Stimulated activated CD4-positive, alpha-beta T cell treated with anti-CD3 and anti-CD28 coated beads, Interleukin-2, amount 100 ng/mL, for 48 hours (primary cell): ENCODE data around the gene BBS2.
"Not testable (repeated sequence)": the region's sequence is repeated elsewhere in the genome, so short reads cannot be mapped to it uniquely, and the experiment has no call there.

Source experiments
- DNase-seq, 2 donors: peaks; one replicate each; pipeline ENCODE4 v3.0.0-alpha.2; 2020

BBS2 gene

GRCh38 chr16:56520251-56520577 lies 390 bp upstream of the BBS2 start:
- DNase-seq = no peak

GRCh38 chr16:56518425-56518824 lies 1.4 kb downstream of the BBS2 start:
- DNase-seq = no peak

- no peak for DNase-seq
Observed at GRCh38 chr16:56517206-56517605, 2.6 kb downstream of the BBS2 start.

- no peak for DNase-seq
Observed at GRCh38 chr16:56515665-56516064, 4.2 kb downstream of the BBS2 start.

- no peak for DNase-seq
Observed at GRCh38 chr16:56514845-56515244, 5.0 kb downstream of the BBS2 start.

GRCh38 chr16:56513972-56514371 lies 5.9 kb downstream of the BBS2 start:
- DNase-seq = peak in 1 of 2 donors; percentile 2

- no peak for DNase-seq
Observed at GRCh38 chr16:56513091-56513490, 6.7 kb downstream of the BBS2 start.

GRCh38 chr16:56512025-56512424 lies 7.8 kb downstream of the BBS2 start:
- no peak for DNase-seq

GRCh38 chr16:56510544-56510943 lies 9.3 kb downstream of the BBS2 start:
- DNase-seq = no peak

GRCh38 chr16:56506941-56507340 lies 12.9 kb downstream of the BBS2 start:
- no peak for DNase-seq

- DNase-seq = no peak
Observed at GRCh38 chr16:56505181-56505580, 14.6 kb downstream of the BBS2 start.

GRCh38 chr16:56493815-56494214 lies 26.0 kb downstream of the BBS2 start:
- DNase-seq = no peak

- DNase-seq = no peak
Observed at GRCh38 chr16:56493126-56493525, 26.7 kb downstream of the BBS2 start.

GRCh38 chr16:56491657-56492261 lies 28.1 kb downstream of the BBS2 start:
- DNase-seq = no peak

GRCh38 chr16:56488868-56489267 lies 31.0 kb downstream of the BBS2 start:
- not testable (repeated sequence) for DNase-seq

GRCh38 chr16:56488035-56488434 lies 31.8 kb downstream of the BBS2 start:
- DNase-seq = no peak

GRCh38 chr16:56483394-56483793 lies 36.4 kb downstream of the BBS2 start:
- no peak for DNase-seq

GRCh38 chr16:56482683-56483236 lies 37.1 kb downstream of the BBS2 start:
- no peak for DNase-seq

GRCh38 chr16:56481468-56482122 lies 38.2 kb downstream of the BBS2 start:
- DNase-seq = no peak

- DNase-seq = no peak
Observed at GRCh38 chr16:56480776-56481467, 38.9 kb downstream of the BBS2 start.

- no peak for DNase-seq
Observed at GRCh38 chr16:56479469-56479868, 40.4 kb downstream of the BBS2 start.

- no peak for DNase-seq
Observed at GRCh38 chr16:56478281-56479049, 41.4 kb downstream of the BBS2 start.
